Measurements from ENCODE around the gene RAB6B.

Gene RAB6B

DNA sequence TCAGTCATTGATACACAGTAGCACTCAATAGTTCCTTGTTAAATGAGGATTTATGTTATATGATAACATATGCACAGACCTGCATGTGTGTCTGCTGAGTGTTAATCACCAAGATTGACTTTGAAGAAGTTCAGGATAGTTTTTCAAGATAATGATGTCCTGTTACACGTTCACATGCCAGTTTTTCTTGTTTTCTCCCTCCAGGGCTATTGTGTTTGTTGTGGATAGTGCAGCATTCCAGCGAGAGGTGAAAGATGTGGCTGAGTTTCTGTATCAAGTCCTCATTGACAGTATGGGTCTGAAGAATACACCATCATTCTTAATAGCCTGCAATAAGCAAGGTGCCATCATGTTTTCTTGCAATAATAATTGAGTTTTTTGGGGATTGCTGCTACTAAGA, 80.3 kb downstream of the RAB6B start:
- no peak for TF ChIP-seq CTCF (IDR thresholded peaks at IDR 0.05; ENCODE audit: control insufficient read depth, insufficient read depth, low read depth, low read length, missing control alignments)
- DNase-seq (ENCODE audit: low read depth) = no peak
- no peak overlapping the region for H3K4me3 ChIP-seq (ENCODE audit: control insufficient read depth, low read depth, low read length)

DNA sequence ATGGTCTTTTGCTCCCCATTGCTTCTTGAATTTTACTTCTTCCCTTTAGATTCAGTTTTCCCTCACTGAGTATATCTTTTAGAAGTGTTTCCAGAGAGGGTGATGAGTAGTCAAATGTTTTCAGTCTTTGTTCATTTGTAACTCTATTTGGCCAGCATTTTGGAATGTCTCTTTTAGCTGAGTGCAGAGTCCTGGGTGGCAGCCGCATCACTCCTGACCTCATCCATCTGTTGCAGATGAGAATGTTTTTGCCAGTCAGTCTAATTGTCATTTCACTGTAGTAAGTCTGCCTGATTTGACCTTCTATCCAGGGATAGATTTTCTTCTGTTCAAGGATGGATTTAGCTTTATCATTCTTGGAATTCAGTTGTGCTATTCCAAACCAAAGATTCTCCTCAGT, 82.8 kb downstream of the RAB6B start:
- no peak for TF ChIP-seq CTCF (IDR thresholded peaks at IDR 0.05; ENCODE audit: control insufficient read depth, insufficient read depth, low read depth, low read length, missing control alignments)
- H3K4me3 ChIP-seq (ENCODE audit: control insufficient read depth, low read depth, low read length) = no peak overlapping the region
- DNase-seq (ENCODE audit: low read depth) = peak; percentile 4

DNA sequence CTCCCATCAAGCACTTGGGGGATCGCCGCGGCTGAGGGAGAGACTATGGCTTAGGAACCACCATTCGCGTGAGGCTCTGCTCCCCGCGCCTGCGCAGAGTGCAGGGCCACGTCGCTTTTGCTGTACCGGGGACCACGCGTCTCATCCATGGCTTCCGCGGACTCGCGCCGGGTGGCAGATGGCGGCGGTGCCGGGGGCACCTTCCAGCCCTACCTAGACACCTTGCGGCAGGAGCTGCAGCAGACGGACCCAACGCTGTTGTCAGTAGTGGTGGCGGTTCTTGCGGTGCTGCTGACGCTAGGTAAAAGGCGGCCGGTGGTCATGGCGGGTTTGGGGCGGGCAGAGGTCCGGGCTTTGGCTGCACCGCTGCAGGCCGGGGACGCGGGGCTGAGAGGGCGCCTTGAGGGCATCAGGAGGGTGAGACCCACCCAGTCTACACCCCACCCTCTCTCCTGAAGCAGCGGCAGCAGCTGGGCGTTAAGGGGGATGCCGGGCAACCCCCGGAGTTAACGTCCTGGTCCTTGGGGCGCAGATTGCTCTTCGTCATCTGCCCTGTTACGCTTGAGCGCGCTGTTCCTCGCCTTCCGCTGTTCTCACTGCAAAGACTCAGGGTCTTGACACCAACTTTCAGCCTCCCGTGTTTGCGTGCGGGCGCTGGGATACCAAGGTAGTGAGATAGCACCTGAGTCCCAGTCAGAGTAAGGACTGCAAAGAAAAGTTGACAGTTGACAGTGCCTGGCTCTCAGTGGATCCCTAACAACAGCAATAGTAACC, 89.8 kb downstream of the RAB6B start, which contains the start of gene SRPRB:
TSS of gene SRPRB (plus strand) at position 114 of the 774 bp plus-strand sequence. CDS start at position 148, 34 bp downstream.
- TF ChIP-seq CTCF (IDR thresholded peaks at IDR 0.05; ENCODE audit: control insufficient read depth, insufficient read depth, low read depth, low read length, missing control alignments) = no peak
- peak within 1 kb of the TSS; percentile 100 for H3K4me3 ChIP-seq (ENCODE audit: control insufficient read depth, low read depth, low read length)

GRCh38 chr3:133805384-133805701, 90.3 kb downstream of the RAB6B start:
- DNase-seq (ENCODE audit: low read depth) = no peak
- TF ChIP-seq CTCF (IDR thresholded peaks at IDR 0.05; ENCODE audit: control insufficient read depth, insufficient read depth, low read depth, low read length, missing control alignments) = no peak
- peak overlapping the region; percentile 100 for H3K4me3 ChIP-seq (ENCODE audit: control insufficient read depth, low read depth, low read length)

More for the DNA sequence above, 89.8 kb downstream of the RAB6B start, which contains the start of gene SRPRB:
- peak; percentile 70 for DNase-seq (ENCODE audit: low read depth)

GRCh38 chr3:133804896-133805295, 90.8 kb downstream of the RAB6B start:
- DNase-seq (ENCODE audit: low read depth) = no peak
- H3K4me3 ChIP-seq (ENCODE audit: control insufficient read depth, low read depth, low read length) = no peak overlapping the region
- TF ChIP-seq CTCF (IDR thresholded peaks at IDR 0.05; ENCODE audit: control insufficient read depth, insufficient read depth, low read depth, low read length, missing control alignments) = no peak

DNA sequence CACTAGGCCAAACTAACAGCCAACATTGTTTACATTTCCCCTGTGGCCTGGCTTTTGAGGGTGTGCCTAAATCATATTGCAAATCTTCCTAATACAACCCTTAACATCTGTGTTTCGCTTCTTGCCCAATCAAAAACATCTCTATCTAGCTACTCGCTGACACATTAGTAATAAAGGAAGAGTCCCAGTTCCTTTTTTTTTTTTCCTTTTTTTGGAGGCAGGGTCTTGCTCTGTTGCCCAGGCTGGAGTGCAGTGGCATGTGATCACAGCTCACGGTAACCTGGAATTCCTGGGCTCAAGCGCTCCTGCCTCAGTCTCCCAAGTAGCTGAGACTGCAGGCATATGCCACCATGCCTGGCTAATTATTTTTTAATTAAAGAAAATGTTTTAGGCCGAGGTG, 92.2 kb downstream of the RAB6B start:
- H3K4me3 ChIP-seq (ENCODE audit: control insufficient read depth, low read depth, low read length) = no peak overlapping the region
- no peak for TF ChIP-seq CTCF (IDR thresholded peaks at IDR 0.05; ENCODE audit: control insufficient read depth, insufficient read depth, low read depth, low read length, missing control alignments)
- DNase-seq (ENCODE audit: low read depth) = no peak

Data from AG09309 (cell line).